GM21529 (cell line): ENCODE measurements around the gene NME7.
"Not testable (repeated sequence)": the region's sequence is repeated elsewhere in the genome, so short reads cannot be mapped to it uniquely, and the experiment has no call there.

ENCODE experiments used
- ATAC-seq: cut with Tn5 transposase; IDR thresholded peaks from one replicate; pipeline ENCODE4 v1.9.1; 2021; ENCODE audit not compliant: unreplicated experiment

The NME7 gene

GRCh38 chr1:169130683-169131082 is 236.9 kb downstream of the NME7 start:
- ATAC-seq, result no peak

- no peak for ATAC-seq
Observed at GRCh38 chr1:169129109-169129784, 238.3 kb downstream of the NME7 start.

GRCh38 chr1:169128562-169128961 is 239.0 kb downstream of the NME7 start:
- ATAC-seq, result no peak

GRCh38 chr1:169127305-169127704 is 240.3 kb downstream of the NME7 start:
- ATAC-seq, result no peak

DNA sequence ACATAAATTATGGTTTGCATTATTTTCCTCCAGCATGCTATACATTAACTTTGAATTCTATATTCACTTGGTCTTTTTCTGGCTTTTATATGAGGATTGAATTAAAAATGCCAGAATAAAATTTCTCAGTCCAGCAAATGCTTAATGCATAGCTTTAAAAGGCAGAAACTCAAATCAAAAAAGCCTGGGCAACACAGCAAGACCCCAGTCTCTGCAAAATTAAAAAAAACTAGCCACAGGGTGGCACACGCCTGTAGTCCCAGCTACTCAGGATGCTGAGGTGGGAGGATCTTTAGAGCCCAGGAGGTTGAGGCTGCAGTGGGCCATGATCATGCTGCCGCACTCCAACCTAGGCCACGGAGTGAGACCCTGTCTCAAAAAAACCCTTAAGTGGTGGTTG is 241.3 kb downstream of the NME7 start:
- ATAC-seq, result no peak

GRCh38 chr1:169125597-169125996 is 242.0 kb downstream of the NME7 start:
- ATAC-seq, result not testable (repeated sequence)

- no peak for ATAC-seq
Observed at GRCh38 chr1:169124459-169124858, 243.1 kb downstream of the NME7 start.

DNA sequence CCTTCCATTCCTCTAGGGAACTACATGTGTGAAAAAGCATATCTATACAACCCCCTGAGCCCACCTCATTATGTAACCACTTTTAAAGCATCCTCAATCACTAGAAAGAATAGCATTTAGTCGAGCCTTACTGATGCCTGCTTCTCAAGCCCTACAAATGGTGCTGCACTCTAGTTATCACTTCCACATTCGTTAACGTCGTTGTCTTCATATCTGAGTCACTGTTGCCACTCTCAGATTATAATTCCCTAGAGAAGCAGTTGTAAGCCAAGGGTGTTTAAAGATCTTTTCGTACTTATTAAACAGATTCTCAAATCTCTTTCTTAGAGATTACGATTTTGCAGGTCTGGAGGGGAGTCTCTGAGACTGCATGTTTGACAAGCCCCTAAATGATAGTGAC is 244.6 kb downstream of the NME7 start:
- peak; percentile 69 for ATAC-seq

DNA sequence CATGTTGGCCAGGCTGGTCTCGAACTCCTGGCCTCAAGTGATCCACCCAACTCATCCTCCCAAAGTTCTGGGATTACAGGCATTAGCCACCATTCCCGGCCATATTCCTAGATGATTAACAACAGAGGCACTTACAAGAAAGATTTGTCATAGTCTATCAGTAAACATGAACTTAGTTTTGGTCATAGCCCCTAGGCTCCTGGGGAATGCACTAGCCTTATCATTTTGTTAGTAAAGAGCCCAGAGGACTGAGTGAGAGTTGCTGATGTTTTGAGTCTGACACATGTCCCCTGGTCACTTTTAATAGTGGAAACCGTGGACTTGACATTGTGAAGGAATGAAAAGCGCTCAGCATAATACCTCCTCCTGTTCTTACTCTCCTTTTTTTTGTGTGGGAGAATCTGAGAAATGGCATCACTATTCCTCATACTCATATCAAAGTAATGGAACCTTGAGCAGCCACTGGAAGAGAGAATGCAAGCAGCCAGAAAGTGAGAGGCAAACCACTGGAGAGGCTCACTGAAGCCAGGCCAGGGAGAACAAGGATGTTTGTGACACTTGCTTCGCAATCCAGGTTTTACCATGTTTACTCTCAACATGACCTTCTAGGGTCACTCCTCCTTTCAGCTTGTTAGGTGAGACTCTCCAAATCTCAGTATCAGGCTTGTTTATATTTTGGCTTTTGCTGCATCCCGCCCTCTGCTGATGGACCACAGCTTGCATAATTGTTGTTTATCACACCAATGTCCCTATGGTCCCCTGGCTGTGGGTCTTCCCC is 246.3 kb downstream of the NME7 start:
- ATAC-seq, result no peak

DNA sequence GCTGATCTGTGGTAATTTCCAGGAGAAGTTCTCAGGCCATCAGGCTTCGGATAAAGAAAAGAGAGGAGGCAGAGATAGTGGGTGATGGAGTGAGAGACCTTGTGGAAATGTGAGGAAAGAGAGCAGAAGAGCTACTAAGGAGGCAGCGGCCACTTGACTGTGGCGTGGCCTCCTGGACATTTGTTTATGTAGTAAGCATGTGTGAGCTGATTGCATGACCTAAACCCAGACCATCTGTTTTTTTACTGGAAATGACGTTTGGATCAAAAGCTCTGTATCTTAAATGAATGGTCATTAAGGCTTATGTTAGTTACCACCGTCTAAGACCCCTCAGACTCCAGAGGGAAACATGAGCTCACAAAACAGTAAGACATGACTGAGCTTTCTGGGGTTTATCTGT is 247.5 kb downstream of the NME7 start:
- ATAC-seq, result no peak

DNA sequence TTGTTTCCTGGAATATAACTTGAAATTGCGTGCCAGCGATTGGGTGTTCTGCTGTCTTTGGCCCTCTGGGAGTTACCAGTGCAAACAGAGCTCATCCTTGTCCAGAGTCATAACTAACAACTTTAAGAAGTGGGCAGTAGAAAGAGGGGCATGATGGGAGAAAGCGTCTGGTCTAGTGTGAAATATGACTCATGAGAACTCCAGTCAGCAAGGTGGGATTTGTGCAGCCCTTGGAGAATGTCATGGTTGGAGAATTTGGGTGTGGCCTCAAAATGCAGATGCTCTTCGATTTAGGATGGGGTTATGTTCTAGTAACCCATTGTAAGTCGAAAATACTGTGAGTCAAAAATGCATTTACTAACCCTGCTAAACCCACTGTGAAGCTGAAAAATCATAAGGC is 248.2 kb downstream of the NME7 start:
- ATAC-seq, result no peak

DNA sequence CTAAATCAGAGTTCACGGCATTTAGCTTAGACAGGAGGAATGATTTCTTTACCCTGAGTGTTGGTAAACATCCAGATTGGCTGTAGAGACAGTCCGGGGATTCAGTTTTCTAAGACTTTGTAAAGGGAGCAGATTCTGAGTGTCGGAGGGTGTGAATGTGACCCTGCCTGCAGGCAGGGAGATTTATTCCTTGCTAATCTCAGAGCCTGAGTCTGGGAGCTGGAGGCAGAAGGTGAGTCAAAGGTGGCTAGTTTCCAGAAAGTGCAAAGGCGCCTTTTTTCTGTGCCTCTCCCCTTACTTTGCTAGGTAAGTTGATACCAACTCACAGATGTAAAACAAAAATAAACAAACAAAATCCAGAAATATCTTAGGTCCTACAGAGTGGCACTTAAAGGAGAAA is 249.4 kb downstream of the NME7 start:
- no peak for ATAC-seq

GRCh38 chr1:169117599-169117998 is 250.0 kb downstream of the NME7 start:
- ATAC-seq, result no peak

GRCh38 chr1:169117014-169117413 is 250.6 kb downstream of the NME7 start:
- ATAC-seq, result no peak

DNA sequence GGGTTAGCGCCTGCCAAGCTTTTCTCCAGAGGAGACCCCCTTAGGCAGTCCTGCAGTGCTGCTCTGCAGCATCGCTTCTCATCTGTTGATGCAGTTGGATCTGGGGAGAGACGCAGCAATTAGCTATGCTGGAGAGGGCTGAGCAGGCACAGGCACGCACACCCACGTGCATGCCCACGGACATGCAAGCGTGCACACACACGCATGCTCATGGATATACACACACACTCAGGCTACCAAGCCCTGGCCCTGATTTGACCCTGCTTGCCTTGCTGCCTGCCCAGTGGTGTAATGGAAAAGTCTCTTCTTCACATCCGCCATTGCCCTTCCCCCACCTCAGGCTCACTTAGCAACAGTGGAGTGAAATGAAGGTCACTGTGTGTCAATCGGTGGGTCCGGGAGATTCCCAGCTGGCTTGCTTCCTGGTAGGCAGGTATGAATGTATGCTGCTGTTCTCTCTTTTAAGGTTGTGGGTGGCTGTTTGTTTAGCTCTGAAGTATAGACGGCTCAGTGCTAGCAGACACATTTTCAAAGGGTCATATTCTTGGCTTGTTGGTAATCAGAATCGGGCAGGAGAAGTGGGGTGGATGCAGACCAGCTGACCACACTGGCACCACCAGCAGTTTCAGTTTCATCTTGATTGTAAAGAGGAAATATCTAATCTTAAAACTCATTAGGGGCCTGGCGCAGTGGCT is 251.6 kb downstream of the NME7 start:
- peak; percentile 70 for ATAC-seq

GRCh38 chr1:169113613-169114119 is 253.9 kb downstream of the NME7 start:
- ATAC-seq, result peak; percentile 24

DNA sequence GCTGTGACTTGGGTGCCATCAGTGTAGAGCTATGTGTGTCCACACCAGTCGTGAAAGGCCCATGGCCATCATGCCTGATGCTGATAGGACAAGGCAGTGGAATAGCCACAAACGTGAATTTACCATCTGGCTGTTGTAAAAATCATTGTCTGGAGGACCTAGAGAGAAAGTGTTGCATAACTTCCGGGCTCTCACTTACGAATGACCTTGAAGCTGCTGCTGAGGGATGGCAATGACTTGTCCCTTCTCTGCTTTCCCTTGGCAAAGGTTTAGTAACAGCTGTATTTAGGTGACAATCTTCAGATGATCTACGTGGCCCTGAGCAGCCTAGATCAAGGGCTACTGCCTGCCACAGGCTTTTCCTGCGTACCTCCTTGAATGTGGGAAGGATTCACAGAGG is 255.4 kb downstream of the NME7 start:
- no peak for ATAC-seq

- ATAC-seq, result no peak
Observed at GRCh38 chr1:169111472-169111871, 256.1 kb downstream of the NME7 start.

DNA sequence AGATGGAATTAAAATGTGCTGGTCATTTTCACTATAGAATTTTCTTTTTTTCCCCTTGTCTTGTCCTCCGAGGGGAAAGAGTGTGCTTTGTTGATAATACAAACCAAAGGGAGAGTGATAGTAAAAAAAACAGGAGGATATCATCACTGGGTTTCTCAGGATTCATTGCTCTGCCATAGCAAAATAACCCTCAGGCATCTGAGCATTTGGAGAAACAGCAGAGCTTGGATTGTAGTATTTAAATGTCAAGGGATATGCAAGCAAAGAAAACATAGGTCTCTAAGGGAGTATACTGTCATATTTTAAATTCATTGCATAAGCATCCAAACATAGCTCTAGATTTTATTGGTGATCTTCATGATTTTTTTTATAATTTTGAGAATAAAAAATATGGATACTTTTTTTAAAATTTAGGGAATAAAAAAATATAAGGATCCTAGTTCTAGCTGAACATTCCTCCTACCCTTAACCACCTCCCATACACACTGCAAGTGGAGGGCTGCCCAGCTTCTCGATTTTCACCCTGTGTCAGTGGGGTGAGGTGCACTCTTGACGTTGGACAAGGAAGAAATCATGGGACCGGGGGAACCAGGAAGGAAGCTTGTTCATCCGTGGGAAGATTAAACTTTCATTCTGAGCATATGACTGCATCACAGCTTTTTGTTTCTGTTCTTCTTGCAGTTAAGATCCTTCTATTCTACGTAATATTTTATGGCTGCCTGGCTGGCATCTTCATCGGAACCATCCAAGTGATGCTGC is 256.7 kb downstream of the NME7 start:
- ATAC-seq, result no peak

DNA sequence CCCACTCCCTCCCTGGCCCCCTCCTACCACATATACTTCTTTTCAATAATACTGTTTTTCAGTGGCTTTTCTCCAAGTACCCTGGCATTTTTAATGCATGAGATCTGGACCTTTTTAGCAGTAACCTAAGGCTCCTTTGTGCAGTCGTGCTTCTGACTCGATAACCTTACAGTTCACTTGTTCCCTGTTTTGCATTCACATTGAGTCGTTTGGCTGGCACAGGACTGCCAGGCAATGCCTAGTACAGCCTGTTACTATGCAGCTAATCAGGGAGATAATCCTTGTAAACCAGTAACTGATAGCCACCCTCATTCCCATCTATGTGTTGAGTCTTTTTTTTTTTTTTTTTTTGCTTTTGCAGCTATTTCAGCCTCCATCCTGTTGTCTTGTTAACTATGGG is 257.4 kb downstream of the NME7 start:
- ATAC-seq, result no peak

DNA sequence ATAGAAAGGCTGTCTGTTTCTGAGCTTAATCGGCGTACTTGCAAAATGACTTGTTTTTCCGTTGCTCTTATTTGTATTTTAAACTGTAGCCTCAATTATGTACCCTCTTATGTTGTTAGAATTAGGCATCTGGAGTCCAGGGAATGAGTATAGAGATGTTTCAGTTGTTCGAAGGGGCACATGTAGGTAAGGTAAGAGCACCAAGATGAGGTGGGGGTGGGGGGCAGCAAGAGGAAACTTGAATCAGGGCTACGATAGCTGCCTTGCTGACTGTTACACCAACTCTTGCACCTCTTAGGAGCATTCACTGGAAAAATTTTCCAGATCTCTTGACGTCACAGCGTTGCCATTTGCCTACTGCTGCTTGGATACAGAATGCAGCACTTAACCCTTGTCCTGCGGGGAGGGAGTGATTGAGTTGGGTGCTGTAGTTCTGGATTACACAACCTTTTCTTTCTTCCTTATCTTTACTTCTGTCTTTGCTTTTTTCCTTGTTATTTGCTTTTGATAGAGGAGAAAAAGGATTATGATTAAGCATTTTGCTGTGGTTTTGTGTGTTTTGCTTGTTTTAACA is 257.9 kb downstream of the NME7 start:
- ATAC-seq, result no peak
